Measurements from ENCODE around the gene ZNF276. TPM values are rescaled to one million over a fixed set of nuclear protein-coding genes. Genes with fewer than 3 reads are reported as not detected.

Gene ZNF276, protein sequence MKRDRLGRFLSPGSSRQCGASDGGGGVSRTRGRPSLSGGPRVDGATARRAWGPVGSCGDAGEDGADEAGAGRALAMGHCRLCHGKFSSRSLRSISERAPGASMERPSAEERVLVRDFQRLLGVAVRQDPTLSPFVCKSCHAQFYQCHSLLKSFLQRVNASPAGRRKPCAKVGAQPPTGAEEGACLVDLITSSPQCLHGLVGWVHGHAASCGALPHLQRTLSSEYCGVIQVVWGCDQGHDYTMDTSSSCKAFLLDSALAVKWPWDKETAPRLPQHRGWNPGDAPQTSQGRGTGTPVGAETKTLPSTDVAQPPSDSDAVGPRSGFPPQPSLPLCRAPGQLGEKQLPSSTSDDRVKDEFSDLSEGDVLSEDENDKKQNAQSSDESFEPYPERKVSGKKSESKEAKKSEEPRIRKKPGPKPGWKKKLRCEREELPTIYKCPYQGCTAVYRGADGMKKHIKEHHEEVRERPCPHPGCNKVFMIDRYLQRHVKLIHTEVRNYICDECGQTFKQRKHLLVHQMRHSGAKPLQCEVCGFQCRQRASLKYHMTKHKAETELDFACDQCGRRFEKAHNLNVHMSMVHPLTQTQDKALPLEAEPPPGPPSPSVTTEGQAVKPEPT
- total RNA-seq: 5.7 and 27.6 TPM in 2 replicates

DNA sequence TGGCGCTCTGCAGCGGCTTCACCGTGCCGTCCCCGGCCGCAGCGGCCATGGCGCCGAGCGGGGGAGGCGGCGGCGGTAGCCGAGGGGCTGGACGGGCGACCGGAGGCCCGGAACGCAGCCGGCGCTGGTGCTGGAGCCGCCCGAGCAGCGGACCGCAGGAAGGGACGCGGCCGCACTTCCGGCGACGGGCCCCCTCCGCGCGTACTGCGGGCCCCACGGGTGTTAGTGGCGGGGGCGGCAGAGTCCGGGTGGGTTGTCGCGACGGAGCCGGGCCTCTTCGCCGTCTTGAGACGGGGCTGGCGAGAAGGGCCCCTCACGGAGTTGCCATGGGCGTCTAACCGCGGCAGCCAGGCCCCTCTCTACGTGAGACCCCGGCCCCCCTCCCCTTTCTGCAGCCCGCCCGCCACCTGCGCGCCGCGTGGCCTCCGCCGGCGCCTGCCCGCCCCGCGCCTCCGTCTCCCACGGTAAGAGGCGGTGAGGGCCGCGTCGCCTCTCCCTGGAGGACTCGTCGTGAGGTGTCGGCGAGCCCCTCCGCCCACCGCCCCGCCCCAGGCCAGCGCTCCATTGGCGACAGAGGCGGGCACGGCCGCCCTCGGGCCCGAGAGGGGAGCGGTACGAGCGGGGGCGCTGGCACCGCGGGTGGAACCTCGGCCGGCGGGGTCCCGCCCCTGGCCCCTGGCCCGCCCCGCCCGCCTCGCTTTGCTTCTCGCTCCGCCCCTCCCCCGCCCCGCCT is at the start of gene ZNF276, which contains the start of gene VPS9D1:
Gene ZNF276, plus strand, starts transcription at position 725 of the 733 bp plus-strand sequence. CDS start 104 bp downstream, outside the sequence.
Gene VPS9D1, minus strand, starts transcription at position 86 of the 733 bp plus-strand sequence. Its CDS starts 37 bp downstream, at position 49.

DNA sequence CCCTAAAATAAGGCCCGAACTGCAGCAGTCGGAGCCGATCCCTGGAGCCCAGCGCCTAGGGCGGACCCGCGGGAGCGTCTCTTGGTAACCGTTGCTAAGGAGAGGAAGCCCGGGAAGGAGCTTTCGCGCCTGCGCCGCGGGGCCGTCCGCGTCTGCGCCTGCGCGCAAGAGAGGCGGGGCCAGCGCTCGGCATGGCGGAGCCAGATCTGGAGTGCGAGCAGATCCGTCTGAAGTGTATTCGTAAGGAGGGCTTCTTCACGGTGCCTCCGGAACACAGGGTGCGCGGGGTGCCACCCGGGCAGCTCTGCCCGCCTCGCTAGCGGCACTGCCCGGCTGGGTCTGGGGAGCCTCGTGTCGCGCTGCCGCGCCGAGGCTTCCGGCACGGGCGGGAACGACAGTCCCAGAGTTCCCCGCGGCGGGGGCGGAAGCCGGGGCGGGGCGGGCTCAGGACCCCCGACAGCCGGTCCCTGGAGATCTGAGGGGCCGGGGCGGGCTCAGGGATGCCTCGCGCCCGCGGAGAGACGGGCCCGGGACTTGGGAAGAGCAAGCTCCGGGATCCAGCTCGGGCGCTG is 34.7 kb upstream of the ZNF276 start, which contains the start of gene CDK10:
Gene CDK10, plus strand, starts transcription at position 170 of the 572 bp plus-strand sequence. Its CDS starts 22 bp downstream, at position 192.

DNA sequence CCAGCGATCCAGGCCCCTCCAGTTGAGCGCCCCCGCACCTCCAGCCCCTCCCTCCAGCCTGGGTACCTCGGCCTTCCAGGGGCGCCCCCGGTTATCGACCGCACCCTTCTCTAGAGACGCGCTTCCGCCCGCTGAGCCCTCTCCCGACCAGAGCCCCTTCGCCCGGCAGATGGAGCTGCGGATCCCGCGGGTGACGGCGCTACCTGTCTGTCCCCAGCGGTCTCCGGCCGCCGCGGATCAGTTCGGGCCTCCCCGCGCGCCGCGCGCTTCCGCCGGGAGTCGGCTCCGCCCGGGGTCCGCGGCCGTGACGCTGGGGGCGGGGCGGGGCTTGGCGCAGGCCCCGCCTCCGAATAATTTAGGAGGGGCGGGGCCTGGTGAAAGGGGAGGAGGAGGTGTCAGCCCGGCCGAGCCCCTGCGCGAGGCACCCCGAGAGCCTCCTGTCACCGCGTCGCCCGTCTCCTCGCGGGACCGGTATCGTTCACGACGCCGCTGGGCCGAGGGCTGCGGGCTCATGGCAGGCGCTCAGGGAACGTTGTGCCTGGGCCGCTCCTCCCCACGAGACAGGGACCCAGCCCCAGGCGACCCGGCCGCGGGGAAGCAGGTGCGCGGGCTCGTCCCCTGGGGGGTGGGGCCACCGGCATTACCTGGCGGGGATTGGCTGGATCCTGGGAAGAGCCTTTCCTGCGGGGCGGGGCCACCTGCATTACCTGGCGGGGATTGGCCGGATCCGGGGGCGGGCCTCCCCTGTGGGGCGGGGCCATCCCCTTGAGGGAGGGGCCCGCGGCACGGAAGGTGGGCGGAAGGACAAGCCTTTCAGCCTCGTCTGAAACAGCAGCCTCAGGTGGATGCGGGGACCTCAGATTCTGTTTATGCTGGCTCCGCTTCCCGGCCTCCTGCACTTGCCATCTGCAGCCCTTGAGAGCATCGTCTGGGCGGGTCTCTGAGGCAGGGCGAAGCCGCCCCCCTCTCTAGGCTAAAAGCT is 19.6 kb upstream of the ZNF276 start, which contains the start of gene SPATA2L:
Gene SPATA2L, minus strand, starts transcription at position 281 of the 982 bp plus-strand sequence. CDS start 473 bp downstream, outside the sequence.

Other genes starting within 250 kb of the ZNF276 start
- gene ANKRD11, start 231.0 kb upstream of the ZNF276 start, total RNA-seq: 59.1 and 108 TPM in 2 replicates
- 71.8 and 85.9 TPM in 2 replicates for gene SPG7, start 213.1 kb upstream of the ZNF276 start, total RNA-seq
- 9,540 and 18,030 TPM in 2 replicates for gene RPL13, start 160.9 kb upstream of the ZNF276 start, total RNA-seq
- gene CPNE7, start 145.8 kb upstream of the ZNF276 start, total RNA-seq: 20.0 and 46.3 TPM in 2 replicates
- gene DPEP1, start 107.9 kb upstream of the ZNF276 start, total RNA-seq: 0.26 and 6.7 TPM in 2 replicates
- 95.1 and 158 TPM in 2 replicates for gene CHMP1A, start 63.8 kb upstream of the ZNF276 start, total RNA-seq
- 2.3 and 3.7 TPM in 2 replicates for gene SPATA33, start 63.7 kb upstream of the ZNF276 start, total RNA-seq
- 32.7 and 46.1 TPM in 2 replicates for gene CDK10, start 34.8 kb upstream of the ZNF276 start, total RNA-seq
- gene SPATA2L, start 19.8 kb upstream of the ZNF276 start, total RNA-seq: 10.4 and 20.0 TPM in 2 replicates
- 8.7 and 11.3 TPM in 2 replicates for gene VPS9D1, start 639 bp upstream of the ZNF276 start, total RNA-seq
- gene FANCA, start 95.1 kb downstream of the ZNF276 start, total RNA-seq: 11.3 and 11.6 TPM in 2 replicates
- 0.78 and 1.3 TPM in 2 replicates for gene SPIRE2, start 106.9 kb downstream of the ZNF276 start, total RNA-seq
- gene TCF25, start 152.1 kb downstream of the ZNF276 start, total RNA-seq: 146 and 211 TPM in 2 replicates
- gene MC1R, start 197.3 kb downstream of the ZNF276 start, total RNA-seq: 4.9 and 6.6 TPM in 2 replicates
- gene TUBB3, start 201.8 kb downstream of the ZNF276 start, total RNA-seq: 83.7 and 231 TPM in 2 replicates
- gene DEF8, start 227.2 kb downstream of the ZNF276 start, total RNA-seq: 104 and 110 TPM in 2 replicates

Measured in epithelial cell of alveolus of lung (primary cell).